ENCODE measurements around the gene GPR65. TPM values are rescaled to one million over a fixed set of nuclear protein-coding genes. Genes with fewer than 3 reads are reported as not detected.

The GPR65 gene
- total RNA-seq, 1 donor from 2014 or later, result not detected

DNA sequence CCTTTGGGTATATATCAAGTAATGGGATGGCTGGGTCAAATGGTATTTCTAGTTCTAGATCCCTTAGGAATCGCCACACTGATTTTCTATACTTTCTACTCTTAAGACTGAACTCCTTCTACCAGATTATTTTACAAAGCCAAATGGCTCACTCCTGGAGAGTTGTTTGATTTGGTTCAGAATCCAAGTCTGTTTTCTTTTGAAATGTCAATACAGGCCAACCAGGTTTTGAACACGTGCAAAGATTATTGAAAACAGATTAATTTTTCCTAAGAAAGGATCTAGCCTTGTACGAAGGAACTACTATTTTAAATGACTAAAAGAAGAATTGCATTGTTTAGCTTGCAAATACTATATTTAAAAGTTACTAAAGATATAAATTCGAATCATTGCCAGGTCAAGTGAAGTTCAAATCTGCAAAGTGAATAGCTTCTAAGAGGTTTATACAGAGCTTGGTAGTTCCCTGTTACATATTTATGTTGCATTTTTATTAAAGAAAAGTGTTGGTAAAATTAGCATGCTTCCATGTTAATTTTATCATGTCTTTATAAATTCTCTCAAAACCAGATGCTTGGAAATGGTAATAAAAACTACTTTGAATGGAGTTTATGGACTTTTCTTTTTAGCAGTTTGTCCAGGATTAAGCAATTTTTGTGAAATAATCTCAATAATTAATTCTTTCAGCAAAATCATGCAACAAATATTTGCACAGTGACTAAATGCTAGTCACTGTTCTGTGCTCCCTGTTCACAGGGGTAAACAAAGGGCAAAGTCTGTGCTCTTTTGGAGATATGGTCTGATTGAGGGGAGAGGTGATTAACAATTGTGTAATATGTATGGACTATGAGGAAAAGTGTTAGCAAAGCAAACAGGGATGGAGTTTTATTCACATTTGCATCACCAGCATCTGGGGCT lies 38.9 kb downstream of the GPR65 start:
- TF ChIP-seq, protein P1, sequence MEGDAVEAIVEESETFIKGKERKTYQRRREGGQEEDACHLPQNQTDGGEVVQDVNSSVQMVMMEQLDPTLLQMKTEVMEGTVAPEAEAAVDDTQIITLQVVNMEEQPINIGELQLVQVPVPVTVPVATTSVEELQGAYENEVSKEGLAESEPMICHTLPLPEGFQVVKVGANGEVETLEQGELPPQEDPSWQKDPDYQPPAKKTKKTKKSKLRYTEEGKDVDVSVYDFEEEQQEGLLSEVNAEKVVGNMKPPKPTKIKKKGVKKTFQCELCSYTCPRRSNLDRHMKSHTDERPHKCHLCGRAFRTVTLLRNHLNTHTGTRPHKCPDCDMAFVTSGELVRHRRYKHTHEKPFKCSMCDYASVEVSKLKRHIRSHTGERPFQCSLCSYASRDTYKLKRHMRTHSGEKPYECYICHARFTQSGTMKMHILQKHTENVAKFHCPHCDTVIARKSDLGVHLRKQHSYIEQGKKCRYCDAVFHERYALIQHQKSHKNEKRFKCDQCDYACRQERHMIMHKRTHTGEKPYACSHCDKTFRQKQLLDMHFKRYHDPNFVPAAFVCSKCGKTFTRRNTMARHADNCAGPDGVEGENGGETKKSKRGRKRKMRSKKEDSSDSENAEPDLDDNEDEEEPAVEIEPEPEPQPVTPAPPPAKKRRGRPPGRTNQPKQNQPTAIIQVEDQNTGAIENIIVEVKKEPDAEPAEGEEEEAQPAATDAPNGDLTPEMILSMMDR (IDR thresholded peaks at IDR 0.05; ENCODE audit: partially characterized antibody, unreplicated experiment), result no peak
- H3K27me3 Mint-ChIP-seq (ENCODE audit: unreplicated experiment), result no peaks in the 10 kb centered on the region
- no peak overlapping the region for H3K27ac Mint-ChIP-seq (ENCODE audit: unreplicated experiment)
- no peaks in the 10 kb centered on the region for H3K4me1 Mint-ChIP-seq (ENCODE audit: low read depth, unreplicated experiment)
- no peaks in the 10 kb centered on the region for H3K9me3 Mint-ChIP-seq (ENCODE audit: unreplicated experiment)
- no peak overlapping the region for H3K4me3 Mint-ChIP-seq (ENCODE audit: unreplicated experiment)
- H3K36me3 Mint-ChIP-seq (ENCODE audit: unreplicated experiment), result no peaks in the 10 kb centered on the region
- DNase-seq, result no peak

GRCh38 chr14:88044444-88044758 lies 39.5 kb downstream of the GPR65 start:
- no peak overlapping the region for H3K4me3 Mint-ChIP-seq (ENCODE audit: unreplicated experiment)
- DNase-seq, result no peak
- no peaks in the 10 kb centered on the region for H3K27me3 Mint-ChIP-seq (ENCODE audit: unreplicated experiment)
- no peaks in the 10 kb centered on the region for H3K4me1 Mint-ChIP-seq (ENCODE audit: low read depth, unreplicated experiment)
- no peak overlapping the region for H3K27ac Mint-ChIP-seq (ENCODE audit: unreplicated experiment)
- H3K9me3 Mint-ChIP-seq (ENCODE audit: unreplicated experiment), result no peaks in the 10 kb centered on the region
- H3K36me3 Mint-ChIP-seq (ENCODE audit: unreplicated experiment), result no peaks in the 10 kb centered on the region
- TF ChIP-seq, protein P1 (IDR thresholded peaks at IDR 0.05; ENCODE audit: partially characterized antibody, unreplicated experiment), result no peak

DNA sequence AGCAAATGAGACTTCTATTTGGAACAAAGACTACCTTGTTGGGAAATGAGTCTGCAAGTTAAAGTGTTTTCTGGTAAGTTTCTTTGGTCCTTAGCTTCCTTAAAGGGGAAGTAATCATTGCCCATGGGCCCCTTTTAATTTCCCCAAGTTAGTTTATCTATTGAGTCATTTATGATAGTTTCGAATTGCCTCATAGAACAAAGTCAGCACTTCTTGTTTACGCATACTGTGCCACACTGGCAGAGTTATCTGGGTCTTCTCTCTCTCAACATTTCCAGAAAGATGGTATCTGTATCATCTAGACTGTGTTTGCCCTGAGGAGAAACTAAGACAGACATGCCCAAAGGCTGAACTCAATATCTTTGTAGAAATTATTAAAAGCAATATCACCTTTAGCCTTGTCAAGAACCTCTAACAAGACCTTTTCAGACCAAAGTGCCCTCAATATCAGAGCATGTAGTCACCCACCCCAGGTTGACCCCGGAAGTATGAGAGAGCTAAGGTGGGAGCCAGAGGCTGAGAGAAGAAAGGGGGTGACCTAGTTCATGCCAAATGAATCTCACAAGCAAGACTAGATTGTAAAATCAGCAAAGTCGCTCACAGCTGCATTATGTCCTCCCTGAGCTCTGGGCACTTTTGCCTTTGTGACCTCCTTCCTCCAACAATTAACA lies 40.0 kb downstream of the GPR65 start:
- no peak overlapping the region for H3K27ac Mint-ChIP-seq (ENCODE audit: unreplicated experiment)
- H3K4me3 Mint-ChIP-seq (ENCODE audit: unreplicated experiment), result no peak overlapping the region
- no peaks in the 10 kb centered on the region for H3K4me1 Mint-ChIP-seq (ENCODE audit: low read depth, unreplicated experiment)
- H3K36me3 Mint-ChIP-seq (ENCODE audit: unreplicated experiment), result no peaks in the 10 kb centered on the region
- H3K9me3 Mint-ChIP-seq (ENCODE audit: unreplicated experiment), result no peaks in the 10 kb centered on the region
- no peaks in the 10 kb centered on the region for H3K27me3 Mint-ChIP-seq (ENCODE audit: unreplicated experiment)
- DNase-seq, result no peak
- TF ChIP-seq, protein P1 (IDR thresholded peaks at IDR 0.05; ENCODE audit: partially characterized antibody, unreplicated experiment), result no peak

DNA sequence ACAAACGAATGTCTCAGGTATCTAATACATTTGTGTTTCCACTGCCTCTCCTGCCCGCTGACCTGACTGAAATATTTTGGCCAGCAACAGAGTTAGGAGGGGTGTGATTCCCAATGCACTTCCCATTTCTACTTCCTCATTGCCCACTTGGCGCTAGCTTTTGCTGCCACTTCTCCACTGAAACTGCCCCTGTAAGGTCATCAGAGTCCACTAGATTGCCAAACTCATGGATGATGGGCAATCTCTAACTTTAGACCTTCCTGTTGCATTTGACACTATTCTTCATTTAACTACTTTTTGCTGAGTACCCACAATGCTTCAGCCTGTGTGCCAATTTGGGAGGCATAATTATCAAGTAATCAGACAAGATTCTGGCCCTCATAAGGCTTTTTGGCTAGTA lies 40.8 kb downstream of the GPR65 start:
- Mint-ChIP-seq H3K4me3 (ENCODE audit: unreplicated experiment) (no peak overlapping the region), H3K27ac (ENCODE audit: unreplicated experiment) (no peak overlapping the region), H3K36me3 (ENCODE audit: unreplicated experiment) (no peaks in the 10 kb centered on the region), H3K27me3 (ENCODE audit: unreplicated experiment) (no peaks in the 10 kb centered on the region), H3K9me3 (ENCODE audit: unreplicated experiment) (no peaks in the 10 kb centered on the region), H3K4me1 (ENCODE audit: low read depth, unreplicated experiment) (no peaks in the 10 kb centered on the region)
- no peak for DNase-seq
- TF ChIP-seq, protein P1 (IDR thresholded peaks at IDR 0.05; ENCODE audit: partially characterized antibody, unreplicated experiment), result no peak

- Mint-ChIP-seq H3K4me3 (ENCODE audit: unreplicated experiment) (no peak overlapping the region), H3K27ac (ENCODE audit: unreplicated experiment) (no peak overlapping the region), H3K27me3 (ENCODE audit: unreplicated experiment) (peaks cover 3% of the 10 kb centered on the region), H3K4me1 (ENCODE audit: low read depth, unreplicated experiment) (no peaks in the 10 kb centered on the region), H3K9me3 (ENCODE audit: unreplicated experiment) (peaks cover 2% of the 10 kb centered on the region), H3K36me3 (ENCODE audit: unreplicated experiment) (no peaks in the 10 kb centered on the region)
- DNase-seq, result no peak
- TF ChIP-seq, protein P1 (IDR thresholded peaks at IDR 0.05; ENCODE audit: partially characterized antibody, unreplicated experiment), result no peak
Observed at GRCh38 chr14:88048351-88048750, 43.4 kb downstream of the GPR65 start.
